Measurements from ENCODE around the gene GRAMD1C.

GRAMD1C gene

GRCh38 chr3:113981803-113982202, 143.2 kb downstream of the GRAMD1C start:
- no peak for FAIRE-seq
- no peak for DNase-seq (ENCODE audit: insufficient read length, low spot score)
- TF ChIP-seq POLR2A (IDR thresholded peaks at IDR 0.05; ENCODE audit: low read depth, low read length) (no peak), SPI1 (IDR thresholded peaks at IDR 0.05; ENCODE audit: low read depth, low read length) (no peak), POU2F2 (IDR thresholded peaks at IDR 0.05; ENCODE audit: low read depth, low read length) (no peak), TAF1 (IDR thresholded peaks at IDR 0.05; ENCODE audit: low read depth, low read length) (no peak), POLR2AphosphoS5 (IDR thresholded peaks at IDR 0.05; ENCODE audit: low read depth, low read length) (no peak), PAX5 (IDR thresholded peaks at IDR 0.05; ENCODE audit: insufficient read depth, low read length, severe bottlenecking) (no peak)

GRCh38 chr3:113983544-113983943, 145.0 kb downstream of the GRAMD1C start:
- FAIRE-seq (no peak), DNase-seq (ENCODE audit: insufficient read length, low spot score) (no peak)
- TF ChIP-seq TAF1 (IDR thresholded peaks at IDR 0.05; ENCODE audit: low read depth, low read length) (no peak), SPI1 (IDR thresholded peaks at IDR 0.05; ENCODE audit: low read depth, low read length) (no peak), POU2F2 (IDR thresholded peaks at IDR 0.05; ENCODE audit: low read depth, low read length) (no peak), PAX5 (IDR thresholded peaks at IDR 0.05; ENCODE audit: insufficient read depth, low read length, severe bottlenecking) (no peak), POLR2AphosphoS5 (IDR thresholded peaks at IDR 0.05; ENCODE audit: low read depth, low read length) (no peak), POLR2A (IDR thresholded peaks at IDR 0.05; ENCODE audit: low read depth, low read length) (no peak)

DNA sequence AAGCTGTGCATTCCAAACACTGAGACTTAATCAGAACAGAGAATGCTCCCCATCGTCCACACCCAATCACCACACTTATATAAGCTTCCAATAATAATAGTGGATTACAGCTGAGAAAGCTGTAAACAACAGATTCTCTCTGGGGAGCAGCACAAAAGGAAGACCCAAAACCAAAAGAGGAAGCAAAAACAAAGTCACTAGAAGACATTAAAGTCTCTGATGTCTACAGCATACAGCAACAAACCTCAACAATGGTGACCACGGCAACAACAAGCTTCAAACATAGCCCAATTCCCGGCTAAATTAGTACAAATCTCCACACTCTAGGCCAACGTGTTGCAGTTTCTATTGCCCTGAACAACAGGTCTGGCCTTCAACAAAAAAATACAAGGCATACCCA, 147.0 kb downstream of the GRAMD1C start:
- TF ChIP-seq SPI1 (IDR thresholded peaks at IDR 0.05; ENCODE audit: low read depth, low read length), result no peak
- no peak for TF ChIP-seq PAX5 (IDR thresholded peaks at IDR 0.05; ENCODE audit: insufficient read depth, low read length, severe bottlenecking)
- no peak for TF ChIP-seq POLR2AphosphoS5 (IDR thresholded peaks at IDR 0.05; ENCODE audit: low read depth, low read length)
- TF ChIP-seq POU2F2 (IDR thresholded peaks at IDR 0.05; ENCODE audit: low read depth, low read length), result no peak
- no peak for TF ChIP-seq TAF1 (IDR thresholded peaks at IDR 0.05; ENCODE audit: low read depth, low read length)
- no peak for TF ChIP-seq POLR2A (IDR thresholded peaks at IDR 0.05; ENCODE audit: low read depth, low read length)
- DNase-seq (ENCODE audit: insufficient read length, low spot score) (no peak), FAIRE-seq (peak; percentile 82)

Measured in GM12891 (cell line).